GM21786 (cell line): Measurements from ENCODE around the gene OR5AU1.
A peak's percentile ranks its signal among the peaks of the same experiment; 100 is the strongest.
"Not testable (repeated sequence)": the region's sequence is repeated elsewhere in the genome, so short reads cannot be mapped to it uniquely, and the experiment has no call there.

Experiments
- ATAC-seq: cut with Tn5 transposase; IDR thresholded peaks from one replicate; pipeline ENCODE4 v1.9.1; 2021; ENCODE audit not compliant: unreplicated experiment

The OR5AU1 gene

GRCh38 chr14:21182166-21182565, 26.3 kb upstream of the OR5AU1 start:
- ATAC-seq, result no peak

- ATAC-seq, result no peak
These were observed 15.3 kb upstream of the OR5AU1 start for GRCh38 chr14:21171128-21171527.

- ATAC-seq, result no peak
These were observed 13.7 kb upstream of the OR5AU1 start for GRCh38 chr14:21169573-21169972.

- no peak for ATAC-seq
These were observed 12.2 kb upstream of the OR5AU1 start for GRCh38 chr14:21168055-21168454.

GRCh38 chr14:21165670-21166069, 9.8 kb upstream of the OR5AU1 start:
- ATAC-seq, result not testable (repeated sequence)

GRCh38 chr14:21165002-21165605, 9.2 kb upstream of the OR5AU1 start:
- not testable (repeated sequence) for ATAC-seq

- no peak for ATAC-seq
These were observed 8.0 kb upstream of the OR5AU1 start for GRCh38 chr14:21163871-21164291.

GRCh38 chr14:21162081-21162480, 6.2 kb upstream of the OR5AU1 start:
- no peak for ATAC-seq

- no peak for ATAC-seq
These were observed 4.3 kb upstream of the OR5AU1 start for GRCh38 chr14:21160061-21160610.

- ATAC-seq, result not testable (repeated sequence)
These were observed 2.3 kb upstream of the OR5AU1 start for GRCh38 chr14:21158175-21158574.

- ATAC-seq, result no peak
These were observed 6.1 kb downstream of the OR5AU1 start for GRCh38 chr14:21149641-21150367.

GRCh38 chr14:21145437-21145836, 10.4 kb downstream of the OR5AU1 start:
- ATAC-seq, result no peak

GRCh38 chr14:21142357-21142756, 13.5 kb downstream of the OR5AU1 start:
- no peak for ATAC-seq

GRCh38 chr14:21136024-21136423, 19.8 kb downstream of the OR5AU1 start:
- no peak for ATAC-seq

GRCh38 chr14:21133901-21134300, 22.0 kb downstream of the OR5AU1 start:
- ATAC-seq, result no peak

- ATAC-seq, result no peak
These were observed 32.4 kb downstream of the OR5AU1 start for GRCh38 chr14:21123429-21123828.

- no peak for ATAC-seq
These were observed 34.7 kb downstream of the OR5AU1 start for GRCh38 chr14:21121122-21121521.

- ATAC-seq, result no peak
These were observed 35.2 kb downstream of the OR5AU1 start for GRCh38 chr14:21120686-21121085.

GRCh38 chr14:21118933-21119332, 36.9 kb downstream of the OR5AU1 start:
- no peak for ATAC-seq

- no peak for ATAC-seq
These were observed 42.5 kb downstream of the OR5AU1 start for GRCh38 chr14:21113369-21113768.

- ATAC-seq, result no peak
These were observed 43.6 kb downstream of the OR5AU1 start for GRCh38 chr14:21112255-21112654.

GRCh38 chr14:21109377-21110138, 46.3 kb downstream of the OR5AU1 start:
- ATAC-seq, result peak; percentile 32
